Stimulated activated CD4-positive, alpha-beta T cell treated with anti-CD3 and anti-CD28 coated beads, Interleukin-4, amount 100 ng/mL, for 4 hours (primary cell): ENCODE data around the gene SLC28A2.
"Not testable (repeated sequence)": the region's sequence is repeated elsewhere in the genome, so short reads cannot be mapped to it uniquely, and the experiment has no call there.

Source experiments
- DNase-seq, 2 experiments: peaks; one replicate each; pipeline ENCODE4 v3.0.0-alpha.2; 2020

The SLC28A2 gene

DNA sequence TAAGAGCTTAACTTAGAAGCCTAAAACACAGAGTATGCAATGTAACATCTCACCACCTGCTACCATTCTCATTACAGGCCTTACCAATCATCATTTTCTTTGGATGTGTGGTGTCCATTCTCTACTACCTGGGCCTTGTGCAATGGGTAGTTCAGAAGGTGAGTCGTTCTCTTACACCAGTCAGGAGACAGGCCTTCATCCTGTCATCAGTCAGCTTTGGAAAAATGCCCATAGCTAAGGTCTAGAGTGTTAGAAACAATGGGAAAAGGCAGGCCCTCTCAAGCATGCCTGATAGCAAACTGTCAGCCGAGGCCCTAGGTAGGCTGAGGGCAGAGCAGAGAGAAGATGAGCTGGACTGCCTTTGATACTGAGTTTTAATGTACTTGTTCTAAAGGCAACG, 13.5 kb downstream of the SLC28A2 start:
- no peak for DNase-seq

DNA sequence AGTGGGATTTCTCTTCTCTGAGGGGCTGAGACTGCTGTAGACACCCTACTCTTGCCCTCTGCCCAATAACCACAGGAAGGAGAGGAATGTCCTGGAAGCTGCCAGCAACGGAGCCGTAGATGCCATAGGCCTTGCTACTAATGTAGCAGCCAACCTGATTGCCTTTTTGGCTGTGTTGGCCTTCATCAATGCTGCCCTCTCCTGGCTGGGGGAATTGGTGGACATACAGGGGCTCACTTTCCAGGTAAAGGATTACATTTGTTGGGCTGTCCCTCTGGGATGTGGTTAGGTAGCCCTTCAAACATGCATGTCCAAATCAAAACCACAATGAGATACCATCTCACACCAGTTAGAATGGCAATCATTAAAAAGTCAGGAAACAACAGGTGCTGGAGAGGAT, 16.1 kb downstream of the SLC28A2 start:
- DNase-seq: no peak

DNA sequence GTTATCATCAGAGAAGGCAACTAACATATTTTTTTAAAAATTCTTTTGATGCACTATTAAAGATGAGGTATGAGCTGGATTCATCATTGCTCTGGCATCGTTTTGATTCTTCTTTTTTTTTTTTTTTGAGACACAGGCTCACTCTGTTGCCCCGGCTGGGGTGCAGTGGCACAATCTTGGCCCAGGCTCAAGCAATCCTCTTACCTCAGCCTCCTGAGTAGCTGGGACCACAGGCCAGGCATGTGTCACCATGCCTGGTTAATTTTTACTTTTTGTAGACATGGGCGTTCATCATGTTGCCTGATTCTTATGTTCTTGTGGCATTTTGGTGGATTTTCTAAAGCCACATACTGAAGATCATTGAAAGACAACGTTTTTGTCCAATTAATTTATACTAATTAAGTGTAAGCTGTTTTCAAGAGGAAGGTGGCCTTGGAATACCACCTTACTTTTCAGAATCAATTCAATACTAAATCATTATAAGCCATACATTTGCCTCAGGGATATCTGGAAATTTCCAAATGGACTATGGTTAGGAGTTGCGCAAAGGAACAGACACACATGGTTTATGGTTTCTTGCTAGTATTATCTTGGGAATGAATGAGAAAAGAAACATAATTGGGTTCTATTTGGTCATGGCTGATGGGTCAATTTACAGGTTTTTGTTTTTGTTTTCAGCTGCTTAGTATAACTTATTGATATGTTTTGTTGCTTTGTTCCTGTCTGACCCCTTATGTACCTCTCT, 22.8 kb downstream of the SLC28A2 start:
- no peak for DNase-seq

DNA sequence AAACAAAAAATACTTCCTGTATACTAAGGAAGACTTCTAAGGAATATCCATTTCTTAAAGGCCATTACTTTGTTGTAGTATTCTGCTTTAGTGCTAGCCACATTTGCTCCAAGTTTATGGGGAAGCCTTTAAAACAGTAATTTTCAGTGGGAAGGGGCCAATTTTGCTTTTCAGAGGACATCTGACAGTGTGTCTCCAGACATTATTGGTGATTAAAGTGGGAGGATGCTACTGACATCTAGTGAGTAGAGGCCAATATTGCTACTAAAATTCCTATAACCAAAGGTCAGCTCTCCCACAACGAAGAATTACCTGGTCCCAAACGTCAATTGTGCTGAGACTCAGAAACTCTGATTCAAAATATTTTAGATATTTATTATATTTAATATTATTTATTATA, 24.8 kb downstream of the SLC28A2 start:
- no peak for DNase-seq

DNA sequence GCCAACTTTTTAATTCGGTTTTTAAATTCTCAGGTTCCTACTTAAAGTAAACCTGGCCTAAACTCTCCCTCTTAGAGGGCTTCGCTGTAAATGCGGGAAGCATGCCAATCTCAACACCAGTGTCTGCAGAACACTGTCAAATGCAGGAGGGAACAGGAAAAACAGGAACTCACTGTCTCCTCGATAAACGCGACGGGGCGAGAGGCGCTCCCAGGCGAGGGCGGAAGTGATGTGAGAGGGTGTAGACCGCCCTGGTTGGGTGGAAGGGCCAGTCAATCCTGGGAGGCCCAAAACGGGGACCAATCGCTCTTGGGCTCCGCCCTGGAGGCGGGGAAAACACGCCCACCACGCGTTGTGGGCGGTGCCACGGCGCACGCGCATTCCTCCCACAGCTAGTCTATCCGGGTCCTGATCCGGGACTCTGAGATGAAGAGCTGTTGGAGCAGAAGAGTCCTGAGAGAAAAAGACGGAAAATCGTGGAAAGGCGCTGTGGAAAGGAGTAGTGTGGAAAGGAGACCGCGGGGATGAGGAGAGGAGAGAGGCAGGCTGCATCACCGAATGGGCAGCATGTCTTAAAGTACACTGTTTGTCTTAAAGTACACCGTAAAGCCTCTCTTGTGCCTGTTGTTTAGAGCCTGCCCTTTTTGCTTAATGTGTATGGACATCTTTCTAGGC, 27.1 kb downstream of the SLC28A2 start:
- peak; percentile 94 to 97 for DNase-seq

DNA sequence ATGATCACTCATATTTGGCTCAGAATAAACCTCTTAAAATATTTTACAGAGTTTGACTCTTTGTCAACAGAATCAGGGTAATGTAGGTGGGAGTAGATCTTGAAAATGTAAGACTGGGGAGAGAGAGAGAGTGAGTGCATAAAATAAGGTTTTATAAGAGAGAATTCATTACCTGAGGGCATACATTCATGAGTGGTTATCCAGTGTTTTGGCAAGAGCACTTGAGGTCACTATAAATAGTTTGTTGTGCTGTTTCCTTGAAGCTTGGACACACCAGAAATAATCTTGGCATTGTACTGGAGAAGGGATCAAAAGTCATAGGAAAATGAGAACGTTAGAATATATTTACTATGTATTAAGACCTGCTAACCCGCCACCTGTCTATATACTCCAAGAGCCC, 33.4 kb downstream of the SLC28A2 start:
- DNase-seq: no peak

DNA sequence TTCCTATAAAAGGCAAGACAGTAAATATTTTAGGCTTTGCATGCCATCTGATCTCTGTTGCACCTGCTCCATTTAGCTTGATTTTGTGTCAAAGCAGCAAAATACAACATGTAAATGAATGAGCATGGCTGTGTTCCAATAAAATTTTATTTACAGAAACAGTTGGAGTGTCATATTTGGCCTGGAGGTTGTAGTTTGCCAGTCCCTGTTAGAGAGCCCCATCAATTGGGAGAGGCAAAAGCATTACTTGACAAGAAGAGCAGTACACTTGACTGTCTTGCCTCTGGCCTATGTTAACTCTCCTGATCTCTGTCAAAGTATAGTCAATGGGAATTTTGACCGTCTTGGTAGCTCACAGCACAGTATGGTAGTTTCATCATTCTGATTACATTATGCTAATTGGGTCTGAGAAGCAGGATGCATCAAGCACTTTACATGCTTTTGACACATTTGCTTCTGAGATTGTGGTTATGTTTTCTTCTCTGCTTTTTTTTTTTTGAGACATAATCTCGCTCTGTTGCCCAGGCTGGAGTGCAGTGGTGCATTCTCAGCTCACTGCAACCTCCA, 35.4 kb downstream of the SLC28A2 start:
- no peak for DNase-seq

DNA sequence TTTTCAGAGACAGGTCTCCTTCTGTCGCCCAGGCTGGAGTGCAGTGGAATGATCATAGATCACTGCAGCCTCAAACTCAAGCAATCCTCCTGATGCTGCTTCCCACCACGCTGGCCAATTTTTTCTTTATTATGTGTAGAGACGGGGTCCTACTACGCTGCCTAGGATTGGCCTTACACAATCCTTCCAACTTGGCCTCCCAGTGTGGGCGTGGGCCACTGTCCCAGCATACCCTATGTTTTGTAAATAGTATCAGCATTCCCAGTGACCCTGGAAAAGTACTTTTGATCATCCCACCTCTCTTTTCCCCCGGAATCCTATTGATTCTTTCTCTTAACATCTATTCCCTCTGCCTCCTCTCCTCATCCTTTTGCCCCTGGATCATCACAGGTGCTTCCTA, 36.9 kb downstream of the SLC28A2 start:
- no peak for DNase-seq

DNA sequence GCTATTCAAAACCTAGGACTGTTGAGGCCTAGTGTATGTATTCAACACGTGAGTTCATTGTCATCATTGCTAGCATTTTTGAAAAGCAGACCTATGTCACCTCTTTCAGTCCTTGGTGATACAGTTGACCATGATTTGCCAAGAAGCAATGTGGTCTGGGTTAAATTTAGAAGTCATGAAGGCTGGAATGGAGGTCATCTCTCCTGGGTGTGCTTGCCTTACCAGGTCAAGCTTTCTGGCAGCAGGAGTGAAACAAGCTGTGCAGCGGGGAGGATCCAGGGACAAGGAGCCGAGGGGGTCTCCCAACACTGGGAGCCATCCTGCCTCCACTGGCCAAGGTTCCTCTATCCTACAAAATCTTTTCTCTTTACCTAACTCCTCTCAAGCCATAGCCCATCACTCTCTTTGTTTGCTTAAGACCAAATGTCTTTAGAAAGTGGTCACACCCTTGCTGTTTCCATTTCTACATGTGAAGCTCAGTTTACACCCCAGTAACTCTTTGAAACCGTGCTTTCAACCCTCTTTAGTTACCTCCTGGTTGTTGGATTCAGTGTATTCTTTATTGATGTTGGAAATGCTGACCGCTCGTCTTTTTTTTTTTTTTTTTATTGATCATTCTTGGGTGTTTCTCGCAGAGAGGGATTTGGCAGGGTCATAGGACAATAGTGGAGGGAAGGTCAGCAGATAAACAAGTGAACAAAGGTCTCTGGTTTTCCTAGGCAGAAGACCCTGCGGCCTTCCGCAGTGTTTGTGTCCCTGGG, 40.0 kb downstream of the SLC28A2 start:
- DNase-seq: no peak

DNA sequence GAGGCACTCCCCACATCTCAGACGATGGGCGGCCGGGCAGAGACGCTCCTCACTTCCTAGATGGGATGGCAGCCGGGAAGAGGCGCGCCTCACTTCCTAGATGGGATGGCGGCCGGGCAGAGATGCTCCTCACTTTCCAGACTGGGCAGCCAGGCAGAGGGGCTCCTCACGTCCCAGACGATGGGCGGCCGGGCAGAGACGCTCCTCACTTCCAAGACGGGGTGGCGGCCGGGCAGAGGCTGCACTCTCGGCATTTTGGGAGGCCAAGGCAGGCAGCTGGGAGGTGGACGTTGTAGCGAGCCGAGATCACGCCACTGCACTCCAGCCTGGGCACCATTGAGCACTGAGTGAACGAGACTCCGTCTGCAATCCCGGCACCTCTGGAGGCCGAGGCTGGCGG, 41.3 kb downstream of the SLC28A2 start:
- DNase-seq: not testable (repeated sequence)

DNA sequence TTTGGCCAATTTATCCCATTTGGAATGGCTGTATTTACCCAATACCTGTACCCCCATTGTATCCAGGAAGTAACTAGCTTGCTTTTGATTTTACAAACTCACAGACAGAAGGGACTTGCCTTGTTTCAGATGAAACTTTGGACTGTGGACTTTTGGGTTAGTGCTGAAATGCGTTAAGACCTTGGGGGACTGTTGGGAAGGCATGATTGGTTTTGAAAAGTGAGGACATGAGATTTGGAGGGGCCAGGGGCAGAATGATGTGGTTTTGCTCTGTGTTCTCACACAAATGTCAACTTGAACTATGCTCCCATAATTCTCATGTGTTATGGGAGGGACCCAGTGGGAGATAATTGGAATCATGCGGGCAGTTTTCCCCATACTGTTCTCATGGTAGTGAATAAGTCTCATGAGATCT, 46.9 kb downstream of the SLC28A2 start:
- DNase-seq: not testable (repeated sequence)

DNA sequence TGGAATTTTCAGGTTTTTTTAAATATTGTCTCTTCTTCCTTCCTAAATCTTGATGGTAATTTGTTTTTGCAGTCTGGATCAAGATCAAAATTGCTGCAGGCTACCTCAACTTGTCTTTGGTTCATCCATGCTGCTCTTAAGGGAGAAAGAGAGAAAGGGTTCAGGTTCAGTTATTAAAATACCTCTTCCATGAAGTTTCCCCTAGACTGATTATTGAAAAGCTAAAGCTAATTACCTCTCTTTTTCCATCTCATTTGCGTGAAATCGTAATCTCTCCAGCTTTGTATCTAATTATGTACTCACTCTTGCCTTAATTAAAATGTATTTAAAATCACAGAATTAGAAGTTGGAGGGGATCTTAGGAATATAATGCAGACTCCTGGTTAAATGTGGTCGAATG, 52.7 kb downstream of the SLC28A2 start:
- no peak for DNase-seq

DNA sequence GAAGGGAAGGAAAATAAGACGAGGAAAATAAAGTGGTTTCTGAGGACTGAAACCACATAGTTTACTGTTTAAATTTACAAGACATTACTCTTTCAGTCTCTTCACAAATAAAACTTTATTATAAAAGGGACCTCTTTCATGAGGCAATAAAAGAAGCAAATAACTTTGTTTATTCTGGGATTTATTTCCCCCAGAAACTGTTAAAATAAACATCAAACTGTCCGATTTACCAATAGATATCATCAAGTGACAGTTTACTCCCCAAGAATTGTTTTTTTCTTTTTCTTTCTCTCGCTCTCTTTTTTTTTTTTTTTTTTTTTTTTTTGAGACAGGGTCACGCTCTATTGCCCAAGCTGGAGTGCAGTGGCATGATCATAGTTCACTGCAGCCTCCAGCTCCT, 54.1 kb downstream of the SLC28A2 start:
- DNase-seq: no peak

DNA sequence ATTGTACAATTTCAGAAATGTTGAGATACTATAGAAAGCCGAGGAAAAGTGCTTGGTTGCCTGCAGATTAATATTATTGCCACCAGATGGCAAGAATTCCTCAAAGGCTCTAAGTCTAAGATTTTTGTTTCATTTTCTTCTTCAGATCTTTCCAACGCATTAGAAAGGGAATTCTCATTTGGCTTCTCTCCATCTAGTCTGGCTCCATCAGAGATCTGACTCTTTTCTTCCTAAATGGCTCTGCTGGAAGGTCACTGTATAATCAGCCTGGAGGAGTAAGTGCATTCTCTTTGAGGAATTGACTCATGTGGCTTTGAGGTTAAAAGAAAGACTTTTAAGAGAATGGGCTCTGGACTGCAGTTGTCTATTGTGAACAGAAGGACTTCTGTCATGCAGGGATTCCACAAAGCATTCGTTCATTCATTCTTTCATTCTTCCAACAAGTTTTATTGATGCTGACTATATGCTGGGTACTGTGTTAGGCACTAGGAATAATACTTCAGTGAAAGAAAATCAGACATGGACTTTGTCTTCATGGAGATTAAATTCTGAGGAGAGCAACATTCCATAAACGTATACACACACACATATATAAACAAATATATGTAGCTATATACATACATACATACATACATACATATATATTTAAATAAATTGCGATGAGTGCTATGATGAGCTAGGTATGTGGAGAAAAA, 55.3 kb downstream of the SLC28A2 start:
- no peak for DNase-seq

DNA sequence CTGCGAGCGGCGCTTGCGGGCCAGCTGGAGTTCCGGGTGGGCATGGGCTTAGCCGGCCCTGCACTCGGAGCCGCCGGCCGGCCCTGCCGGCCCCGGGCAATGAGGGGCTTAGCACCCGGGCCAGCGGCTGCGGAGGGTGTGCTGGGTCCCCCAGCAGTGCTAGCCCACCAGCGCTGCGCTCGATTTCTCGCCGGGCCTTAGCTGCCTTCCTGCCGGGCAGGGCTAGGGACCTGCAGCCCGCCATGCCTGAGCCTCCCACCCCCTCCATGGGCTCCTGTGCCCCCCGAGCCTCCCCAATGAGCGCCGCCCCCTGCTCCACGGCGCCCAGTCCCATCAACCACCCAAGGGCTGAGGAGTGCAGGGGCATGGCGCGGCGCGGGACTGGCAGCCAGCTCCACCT, 62.1 kb downstream of the SLC28A2 start:
- not testable (repeated sequence) for DNase-seq

DNA sequence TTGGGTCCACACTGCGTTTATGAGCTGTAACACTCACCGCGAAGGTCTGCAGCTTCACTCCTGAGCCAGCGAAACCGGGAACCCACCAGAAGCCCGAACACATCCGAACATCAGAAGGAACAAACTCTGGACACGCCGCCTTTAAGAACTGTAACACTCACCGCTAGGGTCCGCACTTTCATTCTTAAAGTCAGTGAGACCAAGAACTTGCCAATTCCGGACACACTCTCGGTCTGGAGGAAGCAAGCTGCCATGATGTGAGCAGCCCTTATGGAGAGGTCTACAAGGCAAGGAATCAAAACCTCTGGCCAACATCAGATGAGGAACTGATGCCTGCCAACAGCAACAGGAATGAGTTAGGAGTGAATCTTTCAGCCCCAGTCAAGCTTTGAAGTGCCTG, 62.9 kb downstream of the SLC28A2 start:
- DNase-seq: no peak

DNA sequence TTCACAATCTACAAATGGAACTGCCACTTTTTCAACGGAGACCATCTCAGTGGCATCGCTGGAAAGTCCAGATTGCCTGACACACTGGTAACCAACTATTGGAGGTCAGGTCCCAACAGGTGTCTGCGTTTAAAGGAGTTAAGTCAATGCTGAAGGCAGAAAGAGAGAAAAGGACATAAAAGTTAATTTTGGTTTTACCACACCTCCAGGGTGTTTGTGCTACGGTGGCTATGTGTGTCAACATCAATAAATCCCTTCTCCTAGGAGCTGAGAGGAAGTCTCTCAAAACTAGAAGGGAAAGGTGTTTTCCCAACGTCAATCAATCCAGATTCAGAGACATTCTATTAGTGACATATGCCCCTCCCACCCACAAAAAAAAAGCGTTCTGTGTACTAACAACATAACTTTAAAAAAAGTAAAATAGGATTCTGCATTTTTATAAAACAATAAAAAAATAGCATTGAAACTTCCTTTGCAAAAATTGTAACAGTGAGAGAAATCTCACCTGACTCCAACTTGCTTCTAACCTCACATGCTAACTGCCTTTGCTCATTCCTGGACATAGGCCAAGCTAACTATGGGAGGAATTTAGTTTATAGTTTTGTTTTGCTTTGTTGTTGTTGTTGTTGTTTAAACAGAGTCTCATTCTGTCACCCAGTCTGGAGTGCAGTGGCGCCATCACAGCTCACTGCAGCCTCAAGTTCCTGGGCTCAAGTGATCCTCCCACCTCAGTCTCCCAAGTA, 67.6 kb downstream of the SLC28A2 start:
- no peak for DNase-seq

DNA sequence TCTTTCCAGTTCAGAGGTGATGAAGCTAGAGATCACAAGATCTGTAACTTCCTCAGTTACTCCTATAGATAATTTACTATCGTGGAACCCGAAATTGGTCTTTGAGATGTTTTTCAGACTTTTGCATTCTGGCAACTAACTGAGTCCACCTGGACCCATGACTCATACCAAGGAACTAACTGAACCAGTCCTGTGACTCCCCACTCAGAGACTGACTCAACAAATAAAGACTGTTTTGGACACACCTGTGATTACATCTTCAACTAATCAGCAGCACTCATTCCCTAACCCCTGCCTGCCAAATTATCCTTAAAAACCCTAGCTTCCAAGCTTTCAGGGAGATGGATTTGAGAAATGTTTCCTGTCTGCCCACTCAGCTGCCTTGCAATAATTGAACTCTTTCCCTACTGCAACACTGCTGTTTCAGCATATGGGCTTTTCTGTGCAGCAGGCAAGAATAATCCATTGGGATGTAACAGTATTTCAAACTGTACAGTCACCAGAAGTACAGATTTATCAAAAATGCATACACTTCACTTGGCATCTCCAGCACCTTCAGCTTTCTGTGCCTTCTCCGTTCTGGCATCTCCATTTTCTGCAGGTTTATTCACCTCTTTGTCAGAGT, 68.7 kb downstream of the SLC28A2 start:
- DNase-seq: no peak

DNA sequence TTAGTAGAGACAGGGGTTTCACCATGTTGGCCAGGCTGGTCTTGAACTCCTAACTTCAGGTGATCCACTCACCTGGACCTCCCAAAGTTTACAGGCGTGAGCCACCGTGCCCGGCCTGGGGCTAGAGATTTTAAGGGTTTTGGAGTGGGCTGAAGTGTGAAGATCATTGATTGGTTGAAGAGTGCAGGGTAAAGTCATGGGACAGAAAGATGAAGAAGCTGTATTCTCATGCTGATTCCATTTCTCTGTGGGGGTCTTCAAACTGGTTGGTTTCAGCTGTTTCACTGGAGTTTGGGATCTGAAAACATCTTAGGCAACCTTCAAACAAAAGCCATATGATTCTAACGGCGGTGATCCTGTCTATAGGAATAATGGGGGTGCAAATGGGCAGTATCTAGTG, 74.2 kb downstream of the SLC28A2 start:
- no peak for DNase-seq

DNA sequence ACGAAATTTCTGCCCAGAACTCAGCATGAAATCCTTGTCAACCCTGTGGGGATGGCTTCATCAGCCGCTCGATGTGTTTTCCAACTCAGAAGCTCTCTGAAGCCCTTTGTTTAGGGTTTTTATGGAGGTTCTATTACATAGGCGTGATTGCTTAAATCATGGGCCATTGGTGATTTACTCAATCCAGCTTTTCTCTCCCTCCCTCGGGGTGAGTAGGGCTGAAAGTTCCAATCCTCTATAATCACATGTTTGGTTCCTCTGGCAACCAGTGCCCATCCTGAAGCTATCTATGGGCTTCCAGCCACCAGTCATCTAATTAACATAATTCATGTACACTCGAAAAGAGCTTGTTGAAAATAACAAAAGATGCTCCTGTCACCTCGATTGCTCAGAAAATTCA, 74.7 kb downstream of the SLC28A2 start:
- DNase-seq: no peak
